Testis (tissue), 2 donors: ENCODE results near the gene ZNF282.

Source experiments
- CTCF ChIP-seq, 3 experiments: fragments of 450-650 bp in 2 of 3; fragments of 200-600 bp in 1 of 3; sonication (generic) in 1 of 3; IDR thresholded peaks; one replicate each; pipeline ENCODE4 v1.5.1; 2016 to 2019; ENCODE audit warnings: antibody characterized with exemption in 3 of 3, mild to moderate bottlenecking in 2 of 3, moderate library complexity in 1 of 3
- POLR2A ChIP-seq: fragments of 450-650 bp; IDR thresholded peaks from one replicate; pipeline ENCODE4 v1.6.1; 2017; ENCODE audit warnings: antibody characterized with exemption, mild to moderate bottlenecking, moderate library complexity

- TF ChIP-seq CTCF (IDR thresholded peaks at IDR 0.05) (no peak), POLR2A (no peak)
Observed at GRCh38 chr7:149207324-149208035, 12.1 kb downstream of the ZNF282 start.
